Parathyroid adenoma (tissue), 2 donors: Measurements from ENCODE around the gene IFNB1.
A peak's percentile ranks its signal among the peaks of the same experiment; 100 is the strongest.

Experiments used
- H2AFZ ChIP-seq: fragments of 300-600 bp; sonication (generic); one replicate; pipeline ENCODE4 v1.7.0; 2017; ENCODE audit warnings: antibody characterized with exemption, mild to moderate bottlenecking
- H3K27ac ChIP-seq: fragments of 300-600 bp; sonication (generic); one replicate; pipeline ENCODE4 v1.7.0; 2017
- H3K27me3 ChIP-seq: fragments of 300-600 bp; sonication (generic); one replicate; pipeline ENCODE4 v1.7.0; 2017; ENCODE audit warnings: low read length; ENCODE audit not compliant: control insufficient read depth, insufficient read depth
- H3K36me3 ChIP-seq: fragments of 300-600 bp; sonication (generic); one replicate; pipeline ENCODE4 v1.7.0; 2017; ENCODE audit warnings: low read length; ENCODE audit not compliant: control insufficient read depth, insufficient read depth
- H3K4me1 ChIP-seq: fragments of 300-600 bp; sonication (generic); one replicate; pipeline ENCODE4 v1.7.0; 2017; ENCODE audit warnings: control low read depth
- H3K4me2 ChIP-seq: fragments of 300-600 bp; sonication (generic); one replicate; pipeline ENCODE4 v1.7.0; 2017; ENCODE audit warnings: low read length
- H3K4me3 ChIP-seq: fragments of 300-600 bp; sonication (generic); one replicate; pipeline ENCODE4 v1.7.0; 2017; ENCODE audit warnings: low read depth, low read length
- H3K79me2 ChIP-seq: fragments of 300-600 bp; sonication (generic); one replicate; pipeline ENCODE4 v1.7.0; 2017; ENCODE audit warnings: control low read depth
- H3K9ac ChIP-seq: fragments of 300-600 bp; sonication (generic); one replicate; pipeline ENCODE4 v1.7.0; 2017; ENCODE audit warnings: mild to moderate bottlenecking
- H3K9me3 ChIP-seq: fragments of 300-600 bp; sonication (generic); one replicate; pipeline ENCODE4 v1.7.0; 2017; ENCODE audit warnings: low read length; ENCODE audit not compliant: control insufficient read depth
- CTCF ChIP-seq: fragments of 300-600 bp; sonication (generic); IDR thresholded peaks from one replicate; pipeline ENCODE4 v1.7.0; 2017; ENCODE audit warnings: antibody characterized with exemption, mild to moderate bottlenecking
- donor health status: primary hyperparathyroidism.

IFNB1 gene

GRCh38 chr9:21078702-21079101 lies 960 bp upstream of the IFNB1 start:
- TF ChIP-seq CTCF, result no peak
- H3K9ac ChIP-seq, result no peak overlapping the region
- H3K4me3 ChIP-seq, result no peak overlapping the region
- no peaks in the 10 kb centered on the region for H3K4me1 ChIP-seq
- H2AFZ ChIP-seq, result no peak overlapping the region
- H3K79me2 ChIP-seq, result no peaks in the 10 kb centered on the region
- H3K4me2 ChIP-seq, result no peak overlapping the region
- H3K9me3 ChIP-seq, result no peaks in the 10 kb centered on the region
- H3K27ac ChIP-seq, result no peak overlapping the region
- H3K27me3 ChIP-seq, result no peaks in the 10 kb centered on the region
- H3K36me3 ChIP-seq, result no peaks in the 10 kb centered on the region

- Histone ChIP-seq H3K9me3 (no peaks in the 10 kb centered on the region), H3K4me2 (no peak overlapping the region), H3K9ac (no peak overlapping the region), H3K27me3 (no peaks in the 10 kb centered on the region), H3K36me3 (no peaks in the 10 kb centered on the region), H2AFZ (no peak overlapping the region), H3K4me1 (no peaks in the 10 kb centered on the region), H3K79me2 (no peaks in the 10 kb centered on the region), H3K4me3 (no peak overlapping the region), H3K27ac (no peak overlapping the region)
- TF ChIP-seq CTCF, result no peak
Measured at GRCh38 chr9:21075484-21075883, 2.3 kb downstream of the IFNB1 start.

- no peak for TF ChIP-seq CTCF
- Histone ChIP-seq H3K4me1 (no peaks in the 10 kb centered on the region), H3K36me3 (no peaks in the 10 kb centered on the region), H3K4me3 (no peak overlapping the region), H3K27ac (no peak overlapping the region), H3K9ac (no peak overlapping the region), H3K9me3 (no peaks in the 10 kb centered on the region), H3K79me2 (no peaks in the 10 kb centered on the region), H3K27me3 (no peaks in the 10 kb centered on the region), H3K4me2 (no peak overlapping the region), H2AFZ (no peak overlapping the region)
Measured at GRCh38 chr9:21070906-21071305, 6.8 kb downstream of the IFNB1 start.

GRCh38 chr9:21070171-21070571 lies 7.6 kb downstream of the IFNB1 start:
- Histone ChIP-seq H3K36me3 (no peaks in the 10 kb centered on the region), H3K4me3 (no peak overlapping the region), H3K27ac (no peak overlapping the region), H2AFZ (peak overlapping the region; percentile 51), H3K9ac (no peak overlapping the region), H3K27me3 (no peaks in the 10 kb centered on the region), H3K4me1 (no peaks in the 10 kb centered on the region), H3K4me2 (peak overlapping the region; percentile 21), H3K79me2 (no peaks in the 10 kb centered on the region), H3K9me3 (no peaks in the 10 kb centered on the region)
- no peak for TF ChIP-seq CTCF

GRCh38 chr9:21060919-21061561 lies 16.7 kb downstream of the IFNB1 start:
- H3K9ac ChIP-seq, result no peak overlapping the region
- no peaks in the 10 kb centered on the region for H3K79me2 ChIP-seq
- H3K4me1 ChIP-seq, result no peaks in the 10 kb centered on the region
- H3K27me3 ChIP-seq, result no peaks in the 10 kb centered on the region
- no peak overlapping the region for H3K27ac ChIP-seq
- H3K4me3 ChIP-seq, result no peak overlapping the region
- no peak for TF ChIP-seq CTCF
- H3K36me3 ChIP-seq, result no peaks in the 10 kb centered on the region
- H3K9me3 ChIP-seq, result no peaks in the 10 kb centered on the region
- no peak overlapping the region for H2AFZ ChIP-seq
- no peak overlapping the region for H3K4me2 ChIP-seq
